NCI-H345 treated with DMSO at 0.1 percent for 48 hours (cell line): Measurements from ENCODE around the gene CSNK2A1.
"Not testable (repeated sequence)": the region's sequence is repeated elsewhere in the genome, so short reads cannot be mapped to it uniquely, and the experiment has no call there.

Experiments used
- DNase-seq: peaks from one replicate; lab custom pipeline; 2025; ENCODE audit not compliant: unreplicated experiment; lab: John Stamatoyannopoulos, UW

Gene CSNK2A1

GRCh38 chr20:461254-462198 lies 82.1 kb downstream of the CSNK2A1 start:
- DNase-seq, result peak; percentile 39

- DNase-seq, result no peak
These were observed 82.9 kb downstream of the CSNK2A1 start for GRCh38 chr20:460707-461106.

- DNase-seq, result no peak
These were observed 83.4 kb downstream of the CSNK2A1 start for GRCh38 chr20:460180-460579.

- no peak for DNase-seq
These were observed 84.8 kb downstream of the CSNK2A1 start for GRCh38 chr20:458776-459175.

GRCh38 chr20:454951-455350 lies 88.6 kb downstream of the CSNK2A1 start:
- DNase-seq, result no peak

GRCh38 chr20:452021-452420 lies 91.6 kb downstream of the CSNK2A1 start:
- DNase-seq, result not testable (repeated sequence)

- no peak for DNase-seq
These were observed 97.9 kb downstream of the CSNK2A1 start for GRCh38 chr20:445514-446336.

GRCh38 chr20:444862-445426 lies 98.6 kb downstream of the CSNK2A1 start:
- no peak for DNase-seq

- no peak for DNase-seq
These were observed 99.5 kb downstream of the CSNK2A1 start for GRCh38 chr20:444117-444516.

GRCh38 chr20:443223-443775 lies 100.3 kb downstream of the CSNK2A1 start:
- DNase-seq, result no peak

- DNase-seq, result no peak
These were observed 103.0 kb downstream of the CSNK2A1 start for GRCh38 chr20:440636-441035.

GRCh38 chr20:440148-440547 lies 103.4 kb downstream of the CSNK2A1 start:
- no peak for DNase-seq

GRCh38 chr20:438571-439469 lies 104.8 kb downstream of the CSNK2A1 start:
- no peak for DNase-seq

GRCh38 chr20:437787-438486 lies 105.7 kb downstream of the CSNK2A1 start:
- DNase-seq, result no peak

- no peak for DNase-seq
These were observed 107.1 kb downstream of the CSNK2A1 start for GRCh38 chr20:436476-436875.

- DNase-seq, result no peak
These were observed 108.0 kb downstream of the CSNK2A1 start for GRCh38 chr20:435558-435957.

- DNase-seq, result no peak
These were observed 108.8 kb downstream of the CSNK2A1 start for GRCh38 chr20:434661-435419.

GRCh38 chr20:434221-434620 lies 109.4 kb downstream of the CSNK2A1 start:
- no peak for DNase-seq
